ENCODE results near the gene HPS4.

Gene HPS4

DNA sequence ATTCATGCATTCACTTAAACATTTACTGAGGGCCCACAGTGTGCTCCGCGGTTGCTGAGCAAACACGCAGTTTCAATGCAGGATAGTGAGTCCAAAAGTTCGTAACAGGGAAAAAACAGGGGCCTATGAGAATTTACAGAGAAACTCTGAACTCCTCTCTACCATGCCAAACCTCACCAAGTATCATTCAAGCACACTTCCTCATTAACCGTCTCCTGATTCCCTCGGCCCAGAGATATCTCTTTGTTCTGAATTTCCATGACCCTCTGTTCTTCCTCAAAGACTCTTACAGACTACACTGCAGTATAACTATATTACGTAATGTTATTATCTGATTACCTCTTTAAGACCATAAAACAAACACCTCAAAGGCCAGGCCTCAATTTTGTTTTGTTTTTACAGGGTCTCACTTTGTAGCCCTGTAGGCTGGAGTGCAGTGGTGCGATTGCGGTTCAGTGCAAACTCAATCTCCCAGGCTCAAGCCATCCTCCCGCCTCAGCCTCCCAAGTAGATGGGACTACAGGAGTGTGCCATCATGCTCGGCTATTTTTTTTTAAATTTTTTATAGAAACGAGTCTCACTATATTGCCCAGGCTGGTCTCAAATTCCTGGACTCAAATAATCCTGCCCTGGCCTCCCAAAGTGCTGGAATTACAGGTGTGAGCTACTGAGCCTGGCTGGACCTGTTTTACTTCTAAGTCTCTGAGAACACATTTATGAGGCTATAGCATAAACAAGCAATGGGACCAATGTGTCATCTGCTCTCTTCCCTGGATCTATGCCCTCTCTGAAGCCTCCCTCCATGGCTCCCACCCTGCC lies 3.6 kb downstream of the HPS4 start:
- TF ChIP-seq CTCF (IDR thresholded peaks at IDR 0.05), result no peak
- Histone ChIP-seq H3K4me3 (peak overlapping the region; percentile 37), H3K27ac (no peak overlapping the region)
- DNase-seq (ENCODE audit: low spot score), result no peak

- Histone ChIP-seq H3K4me3 (peak overlapping the region; percentile 37), H3K27ac (no peak overlapping the region)
- DNase-seq (ENCODE audit: low spot score), result no peak
- TF ChIP-seq CTCF (IDR thresholded peaks at IDR 0.05), result no peak
Observed at GRCh38 chr22:26479043-26479791, 4.4 kb downstream of the HPS4 start.

GRCh38 chr22:26477341-26477731 lies 6.2 kb downstream of the HPS4 start:
- no peak overlapping the region for H3K4me3 ChIP-seq
- DNase-seq (ENCODE audit: low spot score), result no peak
- no peak for TF ChIP-seq CTCF (IDR thresholded peaks at IDR 0.05)
- no peak overlapping the region for H3K27ac ChIP-seq

- no peak for DNase-seq (ENCODE audit: low spot score)
- H3K27ac ChIP-seq, result no peak overlapping the region
- H3K4me3 ChIP-seq, result no peak overlapping the region
- no peak for TF ChIP-seq CTCF (IDR thresholded peaks at IDR 0.05)
Observed at GRCh38 chr22:26476705-26477340, 6.8 kb downstream of the HPS4 start.

DNA sequence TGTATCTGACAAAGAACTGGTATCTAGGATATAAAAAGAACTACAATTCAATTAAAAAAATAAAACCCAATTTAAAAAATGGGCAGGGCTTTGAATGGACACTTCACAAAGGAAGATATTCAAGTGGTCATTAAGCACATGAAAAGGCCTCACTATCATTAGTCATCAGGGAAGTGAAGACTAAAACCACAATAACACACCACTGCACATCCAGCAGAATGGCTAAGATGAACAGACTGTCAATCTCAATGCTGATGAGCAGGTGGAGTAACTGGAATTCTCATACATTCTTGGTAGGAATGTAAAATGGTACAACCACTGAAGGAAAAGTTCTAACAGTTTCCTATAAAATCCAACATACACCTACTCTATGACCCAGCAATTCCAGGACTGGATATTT lies 8.9 kb downstream of the HPS4 start:
- no peak for DNase-seq (ENCODE audit: low spot score)
- Histone ChIP-seq H3K27ac (no peak overlapping the region), H3K4me3 (no peak overlapping the region)
- TF ChIP-seq CTCF (IDR thresholded peaks at IDR 0.05), result no peak

GRCh38 chr22:26471522-26471921 lies 12.1 kb downstream of the HPS4 start:
- no peak for DNase-seq (ENCODE audit: low spot score)
- no peak for TF ChIP-seq CTCF (IDR thresholded peaks at IDR 0.05)
- no peak overlapping the region for H3K4me3 ChIP-seq
- no peak overlapping the region for H3K27ac ChIP-seq

All from coronary artery (tissue), 2 donors.